Body of pancreas (tissue), 4 donors: ENCODE results near the gene HSPA12B.

Experiments
- CTCF ChIP-seq, 7 experiments: fragments of 450-650 bp in 4 of 7; fragments of 200-600 bp in 3 of 7; sonication (generic) in 3 of 7; IDR thresholded peaks; one replicate each; pipeline ENCODE4 v1.5.1; 2016 to 2019; ENCODE audit warnings: antibody characterized with exemption in 7 of 7
- POLR2A ChIP-seq, 3 donors: fragments of 450-650 bp; IDR thresholded peaks; one replicate each; pipeline ENCODE4 v1.6.1; 2016; ENCODE audit warnings: antibody characterized with exemption in 3 of 3, mild to moderate bottlenecking in 2 of 3

- TF ChIP-seq CTCF (IDR thresholded peaks at IDR 0.05) (no peak), POLR2A (IDR thresholded peaks at IDR 0.05) (no peak)
Observed at GRCh38 chr20:3757268-3757667, 24.8 kb downstream of the HSPA12B start.
